Measurements from ENCODE around the gene SLC9A3.

Gene SLC9A3

GRCh38 chr5:465591-466403 lies 58.5 kb downstream of the SLC9A3 start:
- Histone ChIP-seq H3K9me3 (replicated peaks in 1 of 11) (no peaks in the 10 kb centered on the region), H3K27ac (no peak overlapping the region), H4K20me1 (peaks cover 15 to 70% (median 33%) of the 10 kb centered on the region in 11 experiments; a peak in 19 of 22 replicates), H3K9ac (no peak overlapping the region), H3K27me3 (no peaks in the 10 kb centered on the region), H3K36me3 (peaks cover 62 to 85% (median 74%) of the 10 kb centered on the region in 11 experiments), H3K4me2 (no peak overlapping the region), H3K4me1 (peaks cover 22 to 27% (median 25%) of the 10 kb centered on the region in 10 experiments), H3K4me3 (no peak overlapping the region)
- no peak for TF ChIP-seq Cebpa-rat (IDR thresholded peaks at IDR 0.05)

- H3K27me3 ChIP-seq: no peaks in the 10 kb centered on the region
- no peak overlapping the region for H3K9ac ChIP-seq
- no peak overlapping the region for H3K27ac ChIP-seq
- TF ChIP-seq Cebpa-rat (IDR thresholded peaks at IDR 0.05): no peak
- H4K20me1 ChIP-seq: peaks cover 21 to 70% (median 34%) of the 10 kb centered on the region in 11 experiments; a peak in 20 of 22 replicates
- H3K4me3 ChIP-seq: no peak overlapping the region
- H3K4me1 ChIP-seq: peaks cover 15 to 23% (median 17%) of the 10 kb centered on the region in 10 experiments
- peak overlapping the region; percentile 48 to 73 (median 61); a peak in 20 of 22 replicates for H3K4me2 ChIP-seq
- H3K36me3 ChIP-seq: peaks cover 63 to 88% (median 78%) of the 10 kb centered on the region in 11 experiments
- H3K9me3 ChIP-seq (replicated peaks in 1 of 11): no peaks in the 10 kb centered on the region
Measured at GRCh38 chr5:464843-465590, 59.2 kb downstream of the SLC9A3 start.

- H3K4me1 ChIP-seq: peaks cover 13 to 22% (median 15%) of the 10 kb centered on the region in 10 experiments
- peak overlapping the region; percentile 48 to 73 (median 61) for H3K4me2 ChIP-seq
- peaks cover 63 to 88% (median 78%) of the 10 kb centered on the region in 11 experiments for H3K36me3 ChIP-seq
- H3K4me3 ChIP-seq: no peak overlapping the region
- H4K20me1 ChIP-seq: peaks cover 21 to 70% (median 34%) of the 10 kb centered on the region in 11 experiments; a peak in 20 of 22 replicates
- no peaks in the 10 kb centered on the region for H3K27me3 ChIP-seq
- no peak for TF ChIP-seq Cebpa-rat (IDR thresholded peaks at IDR 0.05)
- no peak overlapping the region for H3K9ac ChIP-seq
- H3K9me3 ChIP-seq (replicated peaks in 1 of 11): no peaks in the 10 kb centered on the region
- no peak overlapping the region for H3K27ac ChIP-seq
Measured at GRCh38 chr5:464446-464842, 59.8 kb downstream of the SLC9A3 start.

GRCh38 chr5:463952-464351 lies 60.3 kb downstream of the SLC9A3 start:
- Histone ChIP-seq H3K27me3 (no peaks in the 10 kb centered on the region), H3K4me3 (no peak overlapping the region), H3K9me3 (replicated peaks in 1 of 11) (no peaks in the 10 kb centered on the region), H3K36me3 (peaks cover 63 to 88% (median 78%) of the 10 kb centered on the region in 11 experiments), H4K20me1 (peaks cover 21 to 70% (median 35%) of the 10 kb centered on the region in 11 experiments; a peak in 20 of 22 replicates), H3K4me2 (peak overlapping the region; percentile 48 to 73 (median 61)), H3K9ac (no peak overlapping the region), H3K4me1 (peaks cover 13 to 18% (median 15%) of the 10 kb centered on the region in 10 experiments), H3K27ac (no peak overlapping the region)
- TF ChIP-seq Cebpa-rat (IDR thresholded peaks at IDR 0.05): no peak

GRCh38 chr5:463301-463700 lies 60.9 kb downstream of the SLC9A3 start:
- Histone ChIP-seq H3K27me3 (no peaks in the 10 kb centered on the region), H3K9me3 (replicated peaks in 1 of 11) (no peaks in the 10 kb centered on the region), H3K4me2 (0 out of 22 replicates have a peak overlapping the region, but pooled peaks of 1 of the 11 experiments have one; percentile 53), H4K20me1 (peaks cover 25 to 74% (median 41%) of the 10 kb centered on the region in 11 experiments; a peak in 20 of 22 replicates), H3K4me3 (no peak overlapping the region), H3K36me3 (peaks cover 69 to 89% (median 78%) of the 10 kb centered on the region in 11 experiments), H3K4me1 (peaks cover 13 to 18% (median 15%) of the 10 kb centered on the region in 10 experiments), H3K9ac (no peak overlapping the region), H3K27ac (no peak overlapping the region)
- no peak for TF ChIP-seq Cebpa-rat (IDR thresholded peaks at IDR 0.05)

- TF ChIP-seq Cebpa-rat (IDR thresholded peaks at IDR 0.05): no peak
- H3K9me3 ChIP-seq (replicated peaks in 1 of 11): no peaks in the 10 kb centered on the region
- H3K4me3 ChIP-seq: no peak overlapping the region
- H3K4me1 ChIP-seq: peaks cover 13 to 18% (median 15%) of the 10 kb centered on the region in 10 experiments
- no peak overlapping the region for H3K27ac ChIP-seq
- no peaks in the 10 kb centered on the region for H3K27me3 ChIP-seq
- peaks cover 37 to 86% (median 53%) of the 10 kb centered on the region in 11 experiments; a peak in 21 of 22 replicates for H4K20me1 ChIP-seq
- H3K36me3 ChIP-seq: peaks cover 82 to 98% (median 90%) of the 10 kb centered on the region in 11 experiments
- H3K4me2 ChIP-seq: no peak overlapping the region
- no peak overlapping the region for H3K9ac ChIP-seq
Measured at GRCh38 chr5:462051-462481, 62.2 kb downstream of the SLC9A3 start.

- Histone ChIP-seq H3K4me1 (peaks cover 13 to 18% (median 15%) of the 10 kb centered on the region in 10 experiments), H4K20me1 (peaks cover 54 to 93% (median 70%) of the 10 kb centered on the region in 11 experiments; a peak in 21 of 22 replicates), H3K36me3 (peaks cover 82 to 98% (median 92%) of the 10 kb centered on the region in 11 experiments), H3K4me3 (no peak overlapping the region), H3K27ac (no peak overlapping the region), H3K4me2 (no peak overlapping the region), H3K9ac (no peak overlapping the region), H3K27me3 (no peaks in the 10 kb centered on the region), H3K9me3 (replicated peaks in 1 of 11) (no peaks in the 10 kb centered on the region)
- no peak for TF ChIP-seq Cebpa-rat (IDR thresholded peaks at IDR 0.05)
Measured at GRCh38 chr5:460273-460625, 64.0 kb downstream of the SLC9A3 start.

GRCh38 chr5:459562-460272 lies 64.5 kb downstream of the SLC9A3 start:
- Histone ChIP-seq H3K27me3 (no peaks in the 10 kb centered on the region), H3K9ac (no peak overlapping the region), H4K20me1 (peaks cover 57 to 93% (median 70%) of the 10 kb centered on the region in 11 experiments), H3K27ac (no peak overlapping the region), H3K9me3 (replicated peaks in 1 of 11) (no peaks in the 10 kb centered on the region), H3K4me1 (peaks cover 10 to 13% (median 11%) of the 10 kb centered on the region in 10 experiments), H3K36me3 (peaks cover 82 to 98% (median 92%) of the 10 kb centered on the region in 11 experiments), H3K4me3 (no peak overlapping the region), H3K4me2 (no peak overlapping the region)
- no peak for TF ChIP-seq Cebpa-rat (IDR thresholded peaks at IDR 0.05)
